ENCODE results near the gene DPF3.

Gene DPF3

DNA sequence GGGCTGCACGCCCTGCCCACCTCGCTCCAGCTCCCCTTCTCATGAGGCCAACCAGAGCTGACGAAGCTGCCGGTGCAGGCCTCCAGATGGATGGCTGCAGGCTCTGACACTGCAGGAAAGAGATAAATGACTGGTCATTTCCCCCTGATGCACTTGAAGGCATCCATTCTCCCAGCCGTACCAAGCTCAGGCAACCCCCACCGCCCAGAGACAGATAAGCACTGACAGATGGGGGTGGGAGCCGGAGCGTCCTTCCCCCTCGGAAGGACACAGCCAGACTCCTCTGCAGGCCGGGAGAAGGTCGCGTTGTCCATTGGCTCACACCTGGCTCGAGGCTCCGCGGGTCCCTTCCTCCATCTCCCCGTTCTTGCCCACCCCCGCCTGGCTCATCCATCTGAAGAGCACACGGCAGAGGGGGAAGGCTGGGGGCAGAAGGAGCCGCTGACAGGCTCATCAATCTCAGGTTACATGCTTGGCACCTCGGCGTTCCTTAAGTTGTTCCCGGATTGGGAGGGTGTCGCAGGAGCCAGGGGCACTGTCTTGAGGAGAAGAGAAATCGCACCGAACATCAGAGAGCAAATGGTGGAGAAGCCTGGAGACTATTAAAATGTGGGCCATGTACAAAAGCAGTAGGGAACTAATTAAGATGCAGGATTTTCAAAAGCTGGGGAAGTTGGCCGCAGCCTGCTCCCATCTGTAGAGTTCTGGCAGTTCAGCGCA lies 151.6 kb downstream of the DPF3 start:
- no peak for DNase-seq (ENCODE audit: low read depth)

DNA sequence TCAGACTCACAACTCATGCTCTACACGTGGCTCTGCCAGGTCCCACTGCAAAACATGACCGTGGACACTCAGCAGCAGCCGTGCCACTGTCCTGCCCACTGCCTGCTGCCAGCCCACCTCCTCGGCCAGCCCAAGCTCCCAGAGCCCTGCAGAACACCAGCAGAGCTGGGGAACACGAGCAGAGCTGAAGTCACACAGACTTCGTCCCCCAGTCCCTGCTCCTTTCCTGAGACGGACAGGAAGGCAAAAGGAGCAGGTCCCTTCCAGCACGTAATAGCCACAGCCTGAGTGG lies 152.1 kb downstream of the DPF3 start:
- no peak for DNase-seq (ENCODE audit: low read depth)

DNA sequence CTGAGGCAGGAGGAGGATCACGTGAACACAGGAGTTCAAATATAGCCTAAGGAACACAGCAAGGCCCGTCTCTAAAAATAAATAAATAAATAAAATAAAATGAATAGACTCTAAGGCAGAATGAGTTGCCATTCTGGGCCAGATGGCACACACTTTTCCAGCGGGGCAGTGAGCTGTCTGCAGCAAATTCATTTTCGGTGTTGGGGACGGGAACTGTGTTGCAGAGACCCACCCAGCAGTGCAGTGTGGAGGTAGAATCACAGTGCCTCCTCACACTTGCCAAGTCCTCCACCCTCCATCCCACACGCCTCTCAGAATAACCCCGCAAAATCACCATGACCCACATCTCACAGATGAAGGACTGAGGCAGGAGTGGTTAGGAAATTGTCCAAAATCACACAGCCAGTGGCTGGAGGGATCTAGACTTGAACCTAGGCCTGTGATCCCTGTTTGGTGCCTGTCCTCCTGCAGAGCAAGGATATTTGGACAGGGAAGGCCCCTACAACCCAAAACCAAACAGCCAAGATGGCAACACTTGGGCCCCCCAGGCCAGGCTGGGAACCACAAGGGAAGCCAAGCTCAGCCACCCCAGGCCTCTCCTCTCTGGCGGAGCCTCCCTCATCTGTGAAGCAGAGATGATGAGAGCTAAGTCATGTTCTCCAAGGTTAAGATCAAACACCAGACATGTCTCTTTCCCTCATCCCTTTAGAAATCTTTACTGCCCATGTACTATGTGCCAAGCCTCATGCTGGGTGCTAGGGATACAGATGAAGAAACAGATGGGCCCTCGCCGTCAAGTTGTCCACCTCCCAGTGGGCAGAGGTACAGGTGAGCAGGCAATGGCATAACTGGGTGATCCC lies 152.7 kb downstream of the DPF3 start:
- DNase-seq (ENCODE audit: low read depth): no peak

DNA sequence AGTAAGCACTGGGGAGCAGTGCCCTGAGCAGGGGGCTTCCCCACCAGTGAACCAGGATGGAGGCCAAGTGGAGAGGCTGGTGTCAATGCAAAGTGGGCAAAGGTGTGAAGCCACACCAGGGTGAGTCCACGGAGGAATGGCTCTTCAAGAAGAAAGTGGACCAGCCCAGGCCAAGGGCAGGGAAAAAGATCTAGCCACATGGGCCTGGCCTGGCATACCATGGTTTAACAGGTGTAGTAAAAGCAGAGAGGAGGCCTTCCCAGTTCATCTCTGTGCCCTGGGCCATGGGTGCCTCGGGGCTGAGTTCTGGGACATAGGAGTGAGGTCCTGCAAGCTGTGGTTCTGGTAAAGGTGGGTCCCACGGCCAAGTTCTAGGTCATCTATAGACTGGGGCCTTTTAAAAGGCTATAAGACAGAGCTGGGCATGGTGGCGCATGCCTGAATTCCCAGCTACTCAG lies 153.4 kb downstream of the DPF3 start:
- no peak for DNase-seq (ENCODE audit: low read depth)

DNA sequence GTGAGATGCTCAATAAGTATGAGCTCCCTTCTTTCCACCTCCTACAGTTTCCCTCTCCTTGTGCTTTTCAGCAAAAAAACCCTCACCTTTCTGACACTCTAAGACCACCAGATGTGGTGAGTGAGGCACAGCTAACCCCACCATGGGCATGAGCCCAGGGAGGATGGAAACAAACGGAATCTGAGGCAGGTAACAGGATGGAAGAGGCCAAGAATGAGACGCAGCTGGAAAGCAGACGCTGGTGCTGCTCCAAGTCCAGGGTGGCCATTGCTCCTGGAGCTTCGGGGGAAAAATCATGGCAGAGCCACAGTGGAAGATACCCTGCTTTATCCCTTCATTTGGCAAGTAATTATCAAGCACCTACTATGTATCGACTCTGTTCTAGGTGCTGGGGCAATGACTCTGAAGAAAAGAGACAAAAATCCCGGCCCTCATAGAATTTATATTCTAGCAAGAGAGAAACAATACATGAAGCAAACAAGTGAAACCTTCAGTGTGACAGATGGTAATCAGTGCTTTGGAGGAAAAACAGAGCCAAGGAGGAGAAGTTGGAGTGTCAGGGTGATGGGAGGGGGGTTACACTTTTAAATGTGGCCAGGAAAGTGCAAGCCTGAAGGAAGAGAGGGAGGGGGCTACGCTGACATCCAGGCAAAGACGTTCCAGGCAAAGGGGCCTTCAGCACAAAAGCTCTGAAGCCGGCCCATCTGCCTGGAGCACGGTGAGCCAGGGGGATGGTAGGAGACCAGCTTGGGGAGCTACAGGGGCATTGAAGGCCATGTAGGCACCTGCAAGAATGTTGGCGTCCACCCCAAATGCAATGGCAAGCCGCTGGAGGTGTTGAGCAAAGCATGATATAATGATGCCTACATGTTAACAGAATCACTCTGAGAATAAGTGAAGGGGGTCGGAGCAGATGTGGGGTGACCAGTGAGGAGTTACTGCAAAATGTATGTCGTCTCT lies 154.2 kb downstream of the DPF3 start:
- no peak for DNase-seq (ENCODE audit: low read depth)

DNA sequence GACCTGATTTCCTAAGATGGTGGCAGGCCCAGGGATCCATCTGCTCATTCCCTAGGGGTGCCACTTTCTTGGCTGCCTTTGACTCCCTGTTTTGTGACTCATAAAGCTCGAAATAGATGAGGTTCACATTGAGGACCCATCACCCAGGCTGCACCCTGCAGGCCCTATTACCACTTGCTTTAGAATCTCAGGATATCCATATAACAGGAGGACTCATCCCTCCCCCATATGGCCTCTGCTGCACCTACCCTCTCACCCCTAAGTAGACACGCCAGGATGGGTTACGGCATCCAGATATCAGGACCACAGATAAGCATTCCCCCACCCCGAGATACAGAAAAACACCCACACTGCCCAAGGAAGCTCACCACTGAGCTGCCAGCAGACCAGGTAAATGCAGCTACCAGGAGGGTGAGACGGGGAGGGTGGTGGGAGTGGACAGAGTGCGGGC lies 155.7 kb downstream of the DPF3 start:
- peak; percentile 23 for DNase-seq (ENCODE audit: low read depth)

DNA sequence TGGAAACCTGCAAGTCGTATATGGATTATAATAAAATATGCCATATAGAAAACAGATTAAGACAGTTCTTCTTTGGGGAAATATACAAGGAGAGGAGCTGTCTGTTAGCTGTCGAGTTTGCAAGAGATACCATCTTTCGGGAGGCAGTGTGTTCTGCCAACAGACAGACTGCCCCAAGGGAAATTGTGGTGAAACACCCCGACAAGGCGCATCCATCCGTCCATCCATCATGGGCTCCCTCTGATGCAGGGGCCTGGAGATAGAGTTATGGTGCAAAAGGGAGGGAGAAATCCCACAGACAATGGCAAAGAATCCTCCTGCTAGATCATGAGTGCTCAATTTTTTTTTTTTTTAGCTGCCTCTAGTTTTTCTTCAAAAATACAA lies 156.3 kb downstream of the DPF3 start:
- DNase-seq (ENCODE audit: low read depth): no peak

DNA sequence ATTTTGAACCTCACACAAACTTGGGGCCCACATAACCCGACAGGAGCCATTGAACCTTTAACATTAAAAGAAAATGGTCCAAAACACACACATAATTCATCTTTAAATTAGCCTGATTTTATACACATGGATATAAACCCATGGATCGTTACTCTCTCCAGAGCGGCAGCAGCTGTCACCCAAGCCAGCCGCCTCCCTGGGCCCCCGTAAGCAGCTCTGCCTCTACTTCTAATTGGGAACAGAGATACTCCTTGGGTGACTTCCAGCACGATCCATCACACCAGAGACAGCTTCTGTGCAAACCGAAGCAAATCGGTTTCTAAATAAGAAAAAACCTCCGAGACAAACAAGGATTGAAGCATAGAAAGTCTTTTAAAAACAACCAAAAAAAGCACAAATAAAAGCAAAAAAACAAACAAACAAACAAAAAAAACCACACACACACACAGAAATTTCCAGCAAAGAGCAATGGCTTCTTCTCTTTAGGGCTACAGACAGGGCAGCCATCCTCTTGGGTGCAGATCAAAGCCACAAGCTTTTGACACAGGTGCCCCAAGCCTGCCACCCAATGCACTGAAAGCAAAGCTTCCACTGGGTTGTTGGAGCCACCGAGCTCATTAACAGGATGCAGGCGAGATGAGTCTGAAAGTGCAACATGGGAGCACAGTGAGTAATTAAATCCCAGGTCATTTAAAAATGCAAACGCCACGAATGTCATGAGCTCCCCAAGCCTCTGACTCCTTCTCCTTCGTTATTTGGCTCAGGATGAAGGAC lies 156.9 kb downstream of the DPF3 start:
- DNase-seq (ENCODE audit: low read depth): no peak

DNA sequence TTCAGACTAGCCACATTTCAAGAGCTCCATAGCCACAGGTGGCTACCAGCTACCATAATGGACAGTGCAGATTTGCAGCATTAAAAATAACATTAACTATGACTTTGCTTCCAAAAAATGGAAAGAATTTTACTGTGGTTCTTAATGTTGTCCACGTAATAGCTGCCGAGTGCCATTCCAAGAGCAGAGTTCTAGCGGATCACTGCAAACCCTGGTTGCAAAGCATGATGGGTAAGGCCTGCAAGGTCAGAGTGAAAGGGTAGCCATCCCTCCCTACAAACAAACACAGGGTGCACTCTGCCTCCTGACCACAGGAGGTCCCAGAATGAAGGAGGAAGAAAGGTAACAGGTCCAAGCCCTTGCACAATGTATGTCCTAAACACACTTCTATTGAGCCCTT lies 157.6 kb downstream of the DPF3 start:
- DNase-seq (ENCODE audit: low read depth): peak; percentile 74

DNA sequence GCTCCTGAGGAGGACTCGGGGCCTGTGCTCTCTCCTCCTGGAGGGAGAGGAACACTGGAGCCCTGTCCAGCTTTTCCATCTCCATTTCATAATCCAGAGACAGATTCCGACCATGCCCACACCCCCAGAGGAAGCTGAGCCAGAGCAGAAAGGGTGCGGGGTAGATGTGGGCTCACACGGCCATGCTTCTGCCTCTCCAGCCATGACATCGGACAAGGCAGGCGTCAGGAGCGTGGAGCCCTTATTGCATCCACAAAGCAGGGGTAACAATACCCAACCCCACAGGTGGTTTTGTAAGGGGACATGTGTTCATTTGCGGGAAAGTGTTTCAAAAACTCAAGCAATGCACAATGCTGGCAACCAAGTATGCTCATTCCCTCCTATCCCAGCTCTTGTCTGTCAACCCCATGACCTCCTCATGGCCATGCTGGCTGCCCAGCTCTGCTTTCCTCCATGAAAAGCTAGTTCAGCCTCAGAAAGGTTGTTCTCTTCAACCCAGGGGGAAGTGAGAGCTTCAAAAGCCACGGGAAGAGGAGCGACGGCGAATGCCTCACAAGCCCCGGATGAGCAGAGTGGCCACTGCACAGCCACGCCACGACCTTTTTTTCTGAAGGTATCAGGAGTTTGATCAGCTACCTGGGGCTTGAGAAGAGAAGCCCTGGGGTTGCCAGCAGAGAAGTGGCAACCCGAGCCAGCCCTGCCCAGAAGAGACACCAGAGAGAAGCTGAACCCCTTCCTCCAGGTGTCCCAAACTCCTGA lies 161.7 kb downstream of the DPF3 start:
- DNase-seq (ENCODE audit: low read depth): no peak

DNA sequence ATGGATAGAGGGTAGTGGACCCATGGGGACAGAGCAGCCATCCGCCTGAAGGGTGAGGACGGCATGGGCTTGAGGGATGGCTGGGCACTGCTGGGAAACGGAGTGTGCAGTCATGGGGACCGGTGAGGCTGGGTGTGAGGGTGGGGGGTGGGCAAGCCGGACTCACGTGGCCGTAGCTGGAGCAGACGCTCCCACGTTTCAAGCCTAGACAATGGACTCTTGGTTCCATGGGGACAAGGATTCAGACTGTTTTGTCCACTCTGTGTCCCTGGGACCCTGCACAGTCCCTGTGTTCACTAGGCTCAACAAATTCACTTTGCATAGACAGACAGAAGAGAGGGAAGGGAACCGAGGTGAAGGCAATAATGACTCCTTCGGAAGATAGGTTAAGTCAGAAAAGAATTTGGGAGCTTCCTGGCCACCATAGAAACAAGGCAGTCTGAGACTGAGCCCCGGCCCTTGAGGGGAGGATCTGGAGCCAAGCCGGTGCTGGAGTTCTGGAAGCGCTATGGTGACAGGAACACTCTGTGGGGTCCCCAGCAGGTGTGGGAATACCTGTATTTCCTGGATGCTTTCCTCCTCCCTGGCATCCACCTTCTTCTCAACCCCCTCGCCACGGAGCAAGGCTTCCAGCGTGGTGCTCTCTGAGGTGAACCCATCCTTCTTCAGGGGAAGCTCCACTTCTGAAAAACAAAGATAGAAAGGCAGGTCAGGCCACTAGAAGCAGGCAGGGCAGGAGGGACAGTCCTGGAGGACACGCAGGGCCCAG lies 162.5 kb downstream of the DPF3 start:
- DNase-seq (ENCODE audit: low read depth): no peak

DNA sequence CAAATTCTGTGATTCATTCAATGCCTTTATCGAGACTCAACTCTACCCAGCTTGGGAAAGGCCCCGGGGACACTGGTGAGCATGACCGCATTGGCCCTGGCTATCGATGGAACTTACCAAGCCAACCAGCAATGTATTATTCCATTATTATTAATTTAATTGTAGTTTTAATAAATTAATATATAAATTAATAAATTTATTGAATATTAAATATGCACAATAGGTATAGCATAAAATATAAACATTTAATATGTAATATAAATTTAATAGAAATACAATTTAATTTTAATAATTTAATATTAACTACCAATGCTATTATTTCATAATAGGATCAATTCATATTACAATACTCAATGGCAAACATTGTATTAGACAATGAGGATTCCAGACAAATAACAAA lies 163.4 kb downstream of the DPF3 start:
- no peak for DNase-seq (ENCODE audit: low read depth)

DNA sequence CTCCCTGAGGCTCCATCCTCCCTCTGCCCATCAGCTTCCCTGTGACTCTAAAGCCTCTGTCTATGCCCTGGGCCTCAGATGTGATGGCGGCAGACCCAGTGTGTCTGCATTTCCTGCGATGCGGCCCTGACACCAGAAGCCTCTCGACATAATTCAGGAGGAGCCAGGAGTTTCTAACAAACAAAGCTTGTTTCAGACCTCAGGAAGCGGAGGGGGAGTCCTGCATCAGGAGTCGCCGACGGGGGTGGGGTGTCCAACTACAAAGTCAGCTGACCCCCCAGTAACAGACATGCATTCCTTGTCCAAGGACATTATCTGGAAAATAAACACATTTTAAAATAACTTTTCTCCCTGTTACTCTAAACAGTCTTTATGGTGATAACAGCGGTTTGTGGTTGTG lies 167.5 kb downstream of the DPF3 start:
- DNase-seq (ENCODE audit: low read depth): no peak

DNA sequence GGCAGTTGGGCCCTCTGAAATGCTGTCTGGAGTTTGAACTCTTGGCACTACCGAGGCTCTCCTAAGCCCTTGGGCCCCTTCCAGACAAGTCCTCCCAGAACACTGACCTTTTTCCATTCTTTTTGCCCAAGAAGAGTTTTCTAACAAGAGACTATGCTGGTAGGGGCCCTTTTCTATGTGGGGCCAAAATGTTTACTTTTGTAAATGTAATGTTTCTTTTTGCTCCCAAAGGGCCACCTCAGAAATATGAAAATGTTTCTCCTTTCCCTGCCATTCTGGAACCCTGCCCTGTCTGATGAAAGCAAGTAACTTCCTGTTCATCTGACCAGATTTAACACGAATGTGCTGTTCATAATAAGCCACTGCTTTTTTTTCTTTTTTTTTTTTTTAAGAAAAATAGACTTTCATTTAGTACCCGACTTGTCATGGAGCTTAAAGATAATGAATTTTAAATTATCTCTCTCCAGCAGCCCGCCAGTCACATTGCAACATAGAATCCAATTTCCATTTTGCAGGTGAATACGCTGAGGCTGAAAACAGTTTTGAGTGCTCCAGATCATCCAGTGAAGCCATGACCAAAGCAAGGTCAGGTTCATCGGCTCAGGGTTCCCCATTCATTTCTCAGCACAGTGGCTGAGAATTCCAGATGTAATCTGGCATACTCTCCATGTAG lies 169.9 kb downstream of the DPF3 start:
- DNase-seq (ENCODE audit: low read depth): no peak

DNA sequence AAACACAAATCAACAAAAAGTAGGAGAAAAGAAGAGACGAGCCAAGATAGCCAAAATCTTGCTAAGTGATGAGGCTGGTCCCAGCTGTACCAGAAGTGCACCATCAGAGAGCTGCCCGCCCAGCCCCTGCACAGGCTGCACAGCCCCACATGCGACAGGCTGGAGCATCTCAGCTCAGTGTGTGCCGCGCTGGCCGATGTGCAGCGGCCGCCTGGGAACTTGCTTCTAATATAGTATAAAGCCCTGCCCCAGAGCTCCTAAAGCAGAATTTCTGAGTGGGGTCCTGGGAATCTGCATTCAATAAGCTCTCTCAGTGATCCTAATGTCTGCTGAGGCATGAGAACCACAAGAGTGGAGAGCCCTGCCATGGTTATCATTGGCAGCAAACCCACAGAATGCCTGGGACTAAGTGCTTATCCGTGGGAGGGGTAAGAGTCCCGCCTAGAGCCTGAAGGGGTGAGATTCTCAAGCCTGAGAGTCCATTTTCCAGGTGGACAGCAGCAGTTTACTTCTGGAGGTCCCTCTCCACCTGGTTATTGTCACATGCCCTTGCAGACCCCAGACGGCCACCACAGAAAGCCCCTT lies 171.6 kb downstream of the DPF3 start:
- no peak for DNase-seq (ENCODE audit: low read depth)

DNA sequence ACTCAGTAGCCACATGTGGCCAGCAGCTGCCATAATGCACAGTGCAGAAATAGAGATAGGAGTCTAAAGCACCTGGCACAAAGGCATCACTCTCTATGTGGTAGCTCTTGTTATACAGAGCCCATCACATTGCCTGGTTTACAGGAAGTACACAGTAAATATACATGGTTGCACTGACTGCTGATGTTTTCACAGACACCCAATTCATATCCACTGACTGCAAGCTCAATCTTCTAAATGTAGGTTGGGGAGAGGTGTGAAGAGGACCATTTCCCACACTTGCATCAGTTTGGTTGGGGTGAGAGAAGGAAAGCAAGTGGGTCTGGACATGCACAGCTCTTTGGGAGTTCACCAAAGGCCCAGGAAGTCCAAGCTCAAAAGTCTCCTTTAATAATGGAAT lies 172.8 kb downstream of the DPF3 start:
- no peak for DNase-seq (ENCODE audit: low read depth)

DNA sequence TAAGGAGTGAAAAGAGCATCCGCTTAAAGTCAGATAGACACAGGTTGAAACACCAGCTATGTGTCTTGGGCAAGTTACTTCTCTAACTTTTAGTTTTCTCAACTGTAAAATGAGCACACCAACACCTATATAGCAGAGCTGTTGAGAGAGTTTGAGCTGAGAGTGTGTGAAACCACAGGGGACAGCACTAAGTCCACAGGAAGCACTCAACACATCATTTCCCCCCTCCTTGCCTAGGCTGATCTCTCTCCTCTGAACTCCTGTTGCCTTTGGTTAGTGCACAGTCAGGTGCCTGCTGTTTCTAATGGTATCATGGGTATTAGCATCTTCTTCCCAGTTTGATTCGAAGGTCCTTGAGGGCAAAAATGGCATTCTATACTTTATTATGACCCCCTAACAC lies 176.7 kb downstream of the DPF3 start:
- DNase-seq (ENCODE audit: low read depth): no peak

DNA sequence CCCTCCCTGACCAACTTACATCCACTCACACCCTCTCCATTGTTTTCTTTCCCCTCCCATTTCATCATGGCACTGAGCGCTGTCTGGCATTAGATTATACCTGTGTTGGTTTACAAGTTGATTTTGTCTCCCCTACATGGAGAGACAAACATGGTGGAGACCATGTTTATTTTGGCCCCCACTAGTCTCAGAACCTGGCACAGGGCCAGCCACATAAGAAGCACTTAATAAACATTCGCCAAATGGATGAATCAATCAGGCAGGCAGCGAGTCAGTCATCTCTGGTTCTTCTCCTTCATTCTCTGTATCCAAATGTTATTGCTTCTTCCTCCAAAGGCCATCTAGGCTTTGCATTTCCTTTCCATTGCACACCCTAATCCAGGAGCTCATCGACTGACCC lies 177.4 kb downstream of the DPF3 start:
- DNase-seq (ENCODE audit: low read depth): peak; percentile 13

DNA sequence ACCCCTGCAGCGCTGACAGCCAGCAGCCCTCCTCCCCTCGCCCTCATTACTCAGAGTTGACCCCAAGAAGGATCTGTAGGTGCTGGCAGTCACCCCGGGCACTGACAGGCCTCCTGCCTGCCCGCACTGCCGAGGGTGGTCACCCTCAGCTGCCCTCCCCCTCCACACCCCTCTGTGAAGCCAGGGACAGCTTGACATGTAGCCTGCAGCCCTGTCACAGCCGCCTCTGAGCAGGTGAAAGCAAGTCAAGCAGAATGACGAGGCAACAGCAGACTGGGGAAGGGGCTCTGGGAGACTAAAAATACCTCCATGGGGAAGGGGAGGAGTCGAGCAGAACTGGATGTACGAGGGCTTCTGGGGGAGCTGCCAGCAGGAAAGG lies 178.1 kb downstream of the DPF3 start:
- DNase-seq (ENCODE audit: low read depth): no peak

Data from ELR (cell line).